ENCODE data around the gene C7orf33. TPM values are rescaled to one million over a fixed set of nuclear protein-coding genes. Genes with fewer than 3 reads are reported as not detected.
A peak's percentile ranks its signal among the peaks of the same experiment; 100 is the strongest.

Gene C7orf33
- total and polyA plus RNA-seq, 2 of the 8 experiments (the other 6 are each of a cell fraction or from before 2014, with no cell fraction given): not detected

DNA sequence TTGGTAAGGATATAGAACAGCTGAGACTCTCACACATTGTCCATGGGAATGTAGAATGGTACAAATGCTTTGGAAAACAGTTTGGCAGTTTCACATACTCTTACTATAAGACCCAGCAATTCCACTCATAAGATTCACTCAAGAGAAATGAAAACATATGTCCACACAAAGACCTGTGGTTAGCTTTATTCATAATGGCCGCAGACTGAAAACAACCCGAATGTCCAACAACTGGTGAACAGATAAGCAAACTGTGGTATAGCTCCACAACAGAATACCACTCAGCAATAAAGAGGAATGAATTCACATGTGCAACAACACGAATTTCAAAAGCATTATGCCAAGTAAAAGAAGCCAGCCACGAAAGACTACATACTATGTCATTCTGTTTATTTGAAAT is 74.7 kb downstream of the C7orf33 start:
- Histone ChIP-seq H3K27ac (ENCODE audit: low read depth, low read length) (no peak overlapping the region), H3K27me3 (replicated peaks in 1 of 4; ENCODE audit: control insufficient read depth in 3 of 4, extremely low read depth in 1 of 4, insufficient read depth in 3 of 4, low read length in 3 of 4) (no peaks in the 10 kb centered on the region), H4K20me1 (replicated peaks in 1 of 2; ENCODE audit: control insufficient read depth in 1 of 2, insufficient read depth in 2 of 2, low read length in 2 of 2) (no peaks in the 10 kb centered on the region), H2AK5ac (ENCODE audit: low read depth, low read length) (no peak overlapping the region), H3K23ac (ENCODE audit: insufficient read length) (no peak overlapping the region), H3K4ac (replicated peaks; ENCODE audit: insufficient read length, low read depth, low read length) (no peak overlapping the region), H3K79me2 (ENCODE audit: control insufficient read depth in 1 of 2, insufficient read depth in 2 of 2, low read length in 2 of 2) (no peaks in the 10 kb centered on the region), H2BK12ac (ENCODE audit: low read depth, low read length) (no peak overlapping the region), H3K56ac (replicated peaks; ENCODE audit: insufficient read length, low read depth, low read length) (no peak overlapping the region), H3K23me2 (ENCODE audit: low read depth, low read length) (no peaks in the 10 kb centered on the region; the same call in 1 of the 2 replicates), H2BK20ac (ENCODE audit: low read length) (no peak overlapping the region), H2AFZ (ENCODE audit: low read length) (peak overlapping the region; percentile 67; the same call in 1 of the 2 replicates), H3K18ac (ENCODE audit: extremely low read depth, low read length) (no peak overlapping the region), H3K36me3 (ENCODE audit: control insufficient read depth in 2 of 4, insufficient read depth in 4 of 4, low read length in 3 of 4) (no peaks in the 10 kb centered on the region), H4K8ac (ENCODE audit: extremely low read depth, insufficient read depth, low read length) (no peak overlapping the region), H3K9me3 (ENCODE audit: insufficient read depth in 2 of 2, low read depth in 1 of 2, low read length in 1 of 2) (no peaks in the 10 kb centered on the region), H2BK15ac (ENCODE audit: low read length) (no peak overlapping the region), H4K5ac (ENCODE audit: insufficient read length, low read depth, low read length) (no peak overlapping the region), H3K14ac (ENCODE audit: insufficient read length) (no peak overlapping the region), H3K4me3 (ENCODE audit: extremely low read depth in 1 of 4, insufficient read depth in 2 of 4, low read depth in 3 of 4, low read length in 4 of 4) (no peak overlapping the region), H3K4me1 (replicated peaks in 1 of 4; ENCODE audit: control insufficient read depth in 3 of 4, insufficient read depth in 4 of 4, low read length in 3 of 4) (no peaks in the 10 kb centered on the region), H4K91ac (replicated peaks; ENCODE audit: insufficient read length, low read length) (no peak overlapping the region), H2BK5ac (ENCODE audit: low read depth, low read length) (no peak overlapping the region), H3K79me1 (ENCODE audit: low read depth, low read length) (no peaks in the 10 kb centered on the region), H2BK120ac (replicated peaks; ENCODE audit: low read depth, low read length) (no peak overlapping the region), H3K4me2 (ENCODE audit: insufficient read depth in 1 of 2, low read depth in 2 of 2, low read length in 2 of 2) (no peak overlapping the region), H3K9ac (replicated peaks in 1 of 4; ENCODE audit: extremely low read depth in 1 of 4, low read depth in 3 of 4, low read length in 3 of 4) (no peak overlapping the region)
- CTCF ChIA-PET (ENCODE audit: partially characterized antibody): interaction anchor here (0.7 to 1.2 kb wide), 2 partner anchors 12 to 67 kb away, joined by 3 read pairs; no protein-coding TSS in a partner anchor
- TF ChIP-seq GTF2F1 (IDR thresholded peaks at IDR 0.05; ENCODE audit: borderline replicate concordance, low read depth, low read length) (no peak), ZNF274 (IDR thresholded peaks at IDR 0.05; ENCODE audit: borderline replicate concordance, extremely low read depth, low read length) (no peak), TAF7 (optimal IDR thresholded peaks at IDR 0.05; ENCODE audit: borderline replicate concordance, low read depth, low read length) (no peak), RNF2 (IDR thresholded peaks at IDR 0.05; ENCODE audit: borderline replicate concordance, low read depth, low read length, missing control alignments, poor library complexity, severe bottlenecking) (no peak), EGR1 (IDR thresholded peaks at IDR 0.05; ENCODE audit: borderline replicate concordance, low read depth, low read length) (no peak), JUND (IDR thresholded peaks at IDR 0.05; ENCODE audit: low read length) (no peak), SUZ12 (IDR thresholded peaks at IDR 0.05; ENCODE audit: low read length) (no peak), SIN3A (conservative IDR thresholded peaks at IDR 0.05 in 1 of 2, IDR thresholded peaks at IDR 0.05 in 1 of 2; ENCODE audit: low read depth in 1 of 2, low read length in 2 of 2) (no peak), HDAC6 (IDR thresholded peaks at IDR 0.05; ENCODE audit: low read depth, low read length) (no peak), SRF (IDR thresholded peaks at IDR 0.05; ENCODE audit: low read depth, low read length) (no peak), RBBP5 (IDR thresholded peaks at IDR 0.05; ENCODE audit: borderline replicate concordance, low read depth, low read length) (no peak)
- POLR2A ChIA-PET (ENCODE audit: partially characterized antibody): interaction anchor here (1.9 kb wide), 1 partner anchor 35 kb away, joined by 6 read pairs; no protein-coding TSS in a partner anchor
- FAIRE-seq (no peak), DNase-seq (ENCODE audit: low read depth in 1 of 2, low spot score in 2 of 2) (no peak)
- 83% methylated on average over 4 of the region's 4 CpGs; no CpG with 5 or more reads in 1 of the 2 experiments for WGBS, 2 experiments (ENCODE audit: extremely low coverage in 1 of 2, insufficient coverage in 1 of 2, insufficient read length in 1 of 2, insufficient replicate concordance in 2 of 2, low coverage in 1 of 2, low lambda C conversion rate in 2 of 2, missing lambda C conversion rate in 1 of 2)

All from H1 (cell line).